HepG2 (cell line): ENCODE measurements around the gene FAM219B. TPM values are rescaled to one million over a fixed set of nuclear protein-coding genes. Genes with fewer than 3 reads are reported as not detected.

Source experiments
- ATM ChIP-seq: fragments of 450-650 bp; IDR thresholded peaks from 2 replicates; pipeline ENCODE4 v1.7.1; 2017; ENCODE audit warnings: mild to moderate bottlenecking, borderline replicate concordance
- CHCHD3 ChIP-seq: sonication (generic); formaldehyde crosslinking; IDR thresholded peaks from 2 replicates; pipeline ENCODE4 v1.8.0; 2022; ENCODE audit warnings: mild to moderate bottlenecking, missing genetic modification reagents, moderate library complexity
- ELF3 ChIP-seq: IDR thresholded peaks from 2 replicates; pipeline ENCODE4 v1.6.1; 2016; ENCODE audit warnings: missing genetic modification reagents, missing compliant biosample characterization
- IKZF4 ChIP-seq: sonication (generic); formaldehyde crosslinking; IDR thresholded peaks from 2 replicates; pipeline ENCODE4 v1.5.1; 2020; ENCODE audit warnings: borderline replicate concordance, mild to moderate bottlenecking, low read depth, missing genetic modification reagents; ENCODE audit errors: not compliant biosample characterization
- JUND ChIP-seq: sonication (generic); formaldehyde crosslinking; IDR thresholded peaks from 2 replicates; pipeline ENCODE4 v1.8.0; 2022; ENCODE audit warnings: mild to moderate bottlenecking, missing genetic modification reagents
- KAT8 ChIP-seq: IDR thresholded peaks from 2 replicates; pipeline ENCODE4 v1.6.1; 2016; ENCODE audit warnings: missing genetic modification reagents, missing compliant biosample characterization
- MAFF ChIP-seq: IDR thresholded peaks from 2 replicates; pipeline ENCODE4 v1.6.1; 2011; ENCODE audit warnings: low read depth, low read length, improper control_type of control experiment
- MAZ ChIP-seq, 2 experiments: sonication (generic) in 1 of 2; formaldehyde crosslinking in 1 of 2; IDR thresholded peaks; 2 replicates each; pipeline versions ENCODE4 v1.5.0 to v1.6.1; 2012 to 2020; ENCODE audit warnings: low read depth in 2 of 2, mild to moderate bottlenecking in 2 of 2, borderline replicate concordance in 1 of 2, improper control_type of control experiment in 1 of 2, low read length in 1 of 2, missing genetic modification reagents in 1 of 2, moderate library complexity in 1 of 2
- RBM39 ChIP-seq: fragments of 200-400 bp; formaldehyde crosslinking; IDR thresholded peaks from one replicate; pipeline ENCODE4 v1.6.1; 2018; ENCODE audit warnings: antibody characterized with exemption, mild to moderate bottlenecking, low read depth, low read length; ENCODE audit not compliant: poor library complexity, severe bottlenecking
- RFX3 ChIP-seq: IDR thresholded peaks from 2 replicates; pipeline ENCODE4 v1.6.1; 2016; ENCODE audit warnings: missing biosample characterization, missing genetic modification reagents
- SIX4 ChIP-seq: sonication (generic); formaldehyde crosslinking; IDR thresholded peaks from 2 replicates; pipeline ENCODE4 v1.4.0; 2020; ENCODE audit warnings: missing genetic modification reagents
- SOX13 ChIP-seq, 3 experiments: fragments of 450-650 bp in 1 of 3; sonication (generic) in 1 of 3; formaldehyde crosslinking in 1 of 3; IDR thresholded peaks in 2 of 3; conservative IDR thresholded peaks in 1 of 3; 2 replicates each; pipeline versions ENCODE4 v1.5.0 to v1.6.1; 2016 to 2020; ENCODE audit warnings: antibody characterized with exemption in 1 of 3, mild to moderate bottlenecking in 1 of 3, missing compliant biosample characterization in 1 of 3, missing genetic modification reagents in 1 of 3, moderate library complexity in 1 of 3
- TRAFD1 ChIP-seq: sonication (generic); formaldehyde crosslinking; IDR thresholded peaks from 2 replicates; pipeline ENCODE4 v1.5.1; 2020; ENCODE audit warnings: missing genetic modification reagents, mild to moderate bottlenecking, borderline replicate concordance
- UBTF ChIP-seq: sonication (generic); formaldehyde crosslinking; IDR thresholded peaks from 2 replicates; pipeline ENCODE4 v1.4.0; 2020; ENCODE audit warnings: mild to moderate bottlenecking, missing genetic modification reagents
- ZNF24 ChIP-seq: fragments of 450-650 bp; IDR thresholded peaks from 2 replicates; pipeline ENCODE4 v1.6.1; 2017; ENCODE audit warnings: antibody characterized with exemption, mild to moderate bottlenecking
- ZNF605 ChIP-seq: sonication (generic); formaldehyde crosslinking; IDR thresholded peaks from 2 replicates; pipeline ENCODE4 v1.8.0; 2022; ENCODE audit warnings: mild to moderate bottlenecking, missing genetic modification reagents
- ZNF670 ChIP-seq: sonication (generic); formaldehyde crosslinking; IDR thresholded peaks from 2 replicates; pipeline ENCODE4 v1.8.0; 2022; ENCODE audit warnings: mild to moderate bottlenecking, missing genetic modification reagents, borderline replicate concordance
- ZNF7 ChIP-seq: IDR thresholded peaks from 2 replicates; pipeline ENCODE4 v1.6.1; 2016; ENCODE audit warnings: missing biosample characterization, missing genetic modification reagents
- ZNF703 ChIP-seq: sonication (generic); formaldehyde crosslinking; IDR thresholded peaks from 2 replicates; pipeline ENCODE4 v1.5.1; 2020; ENCODE audit warnings: missing genetic modification reagents, mild to moderate bottlenecking, moderate library complexity, borderline replicate concordance
- ZNF720 ChIP-seq: sonication (generic); formaldehyde crosslinking; IDR thresholded peaks from 2 replicates; pipeline ENCODE4 v1.4.0; 2020; ENCODE audit warnings: missing genetic modification reagents
- ZNF788 ChIP-seq: sonication (generic); formaldehyde crosslinking; IDR thresholded peaks from 2 replicates; pipeline ENCODE4 v1.5.0; 2020; ENCODE audit warnings: mild to moderate bottlenecking, missing genetic modification reagents, borderline replicate concordance
- ZSCAN31 ChIP-seq: sonication (generic); formaldehyde crosslinking; IDR thresholded peaks from 2 replicates; pipeline ENCODE4 v1.5.0; 2020; ENCODE audit warnings: low read depth, mild to moderate bottlenecking, missing genetic modification reagents
- polyA plus RNA-seq, 8 experiments: library from polyadenylated mRNA; depleted of rRNA in 3 of 8; stranded (reverse) in 7 of 8; unstranded in 1 of 8; fragments of >200 nt; fragmentation: Illumina TruSeq in 4 of 8; extraction: Trizol in 4 of 8; gene quantifications; 2 replicates each; pipeline versions ENCODE4 v1.2.1 to v1.2.3, GENCODE V29; 2011 to 2016; ENCODE audit warnings: low read depth in 4 of 8, missing spikeins in 1 of 8, mixed read lengths in 1 of 8; ENCODE audit not compliant: insufficient read depth in 1 of 8
- total RNA-seq, 5 experiments: library from RNA; depleted of rRNA; stranded (reverse); fragments of >200 nt; fragmentation: Illumina TruSeq; extraction: Trizol; gene quantifications; 2 replicates each; pipeline ENCODE4 v1.2.3, GENCODE V29; 2016; ENCODE audit warnings: low read depth in 1 of 5

FAM219B gene
- total and polyA plus RNA-seq, 2 of the 13 experiments (the other 11 are each of a cell fraction or from before 2014, with no cell fraction given): 36.6 to 50.2 TPM

- TF ChIP-seq ZSCAN31 (peak; percentile 95), ZNF720 (no peak), ELF3 (CRISPR knock-in tag) (no peak; the same call in 1 of the 2 replicates), SOX13 (IDR thresholded peaks at IDR 0.05) (0 out of 2 replicates have a peak, but pooled peaks have one; percentile 9), SOX13 (CRISPR knock-in tag; conservative IDR thresholded peaks at IDR 0.05 in 1 of 2, IDR thresholded peaks at IDR 0.05 in 1 of 2) (0 out of 4 replicates have a peak, but pooled peaks of 1 of the 2 experiments have one; percentile 4), MAFF (no peak), RBM39 (peak; percentile 96), ZNF7 (CRISPR knock-in tag) (no peak), UBTF (CRISPR knock-in tag) (peak; percentile 99), RFX3 (CRISPR knock-in tag) (no peak), KAT8 (CRISPR knock-in tag) (0 out of 2 replicates have a peak, but pooled peaks have one; percentile 67), CHCHD3 (CRISPR knock-in tag) (0 out of 2 replicates have a peak, but pooled peaks have one; percentile 87), ZNF703 (CRISPR knock-in tag) (peak; percentile 79; the same call in 1 of the 2 replicates), ZNF670 (CRISPR knock-in tag) (no peak), IKZF4 (CRISPR knock-in tag) (no peak), ZNF24 (no peak), TRAFD1 (CRISPR knock-in tag) (no peak), SIX4 (no peak), MAZ (IDR thresholded peaks at IDR 0.05; ENCODE audit: borderline replicate concordance, low read depth, low read length) (peak; percentile 87), MAZ (CRISPR knock-in tag; IDR thresholded peaks at IDR 0.05; ENCODE audit: low read depth) (peak; percentile 96), ATM (no peak), ZNF605 (no peak), ZNF788 (CRISPR knock-in tag) (peak; percentile 76; the same call in 1 of the 2 replicates), JUND (CRISPR knock-in tag) (peak; percentile 58; the same call in 1 of the 2 replicates)
Observed at GRCh38 chr15:74937590-74938371, 31.1 kb upstream of the FAM219B start, which contains the start of gene COX5A (continued).
